Panc1 (cell line): ENCODE data around the gene TMTC1.

Experiments used
- CTCF ChIP-seq: fragments of 450-650 bp; IDR thresholded peaks from 2 replicates; pipeline ENCODE4 v1.5.1; 2017; ENCODE audit warnings: mild to moderate bottlenecking
- POLR2AphosphoS5 ChIP-seq: IDR thresholded peaks from 2 replicates; pipeline ENCODE4 v1.6.1; 2012; ENCODE audit warnings: mild to moderate bottlenecking, low read depth, low read length, moderate library complexity
- REST ChIP-seq, 2 experiments: IDR thresholded peaks; 2 replicates each; pipeline ENCODE4 v1.6.1; 2011 to 2012; ENCODE audit warnings: low read depth in 2 of 2, control low read depth in 1 of 2, low read length in 1 of 2, mild to moderate bottlenecking in 1 of 2, moderate library complexity in 1 of 2; ENCODE audit not compliant: insufficient read depth in 1 of 2
- SIN3A ChIP-seq: IDR thresholded peaks from 2 replicates; pipeline ENCODE4 v1.6.1; 2012; ENCODE audit warnings: low read depth, mild to moderate bottlenecking, low read length, moderate library complexity, borderline replicate concordance; ENCODE audit not compliant: insufficient read depth
- TCF7L2 ChIP-seq: IDR thresholded peaks from 2 replicates; pipeline ENCODE4 v1.6.1; 2011; ENCODE audit warnings: mild to moderate bottlenecking, low read depth, low read length, inconsistent platforms

- TF ChIP-seq SIN3A (no peak), CTCF (no peak), POLR2AphosphoS5 (no peak), TCF7L2 (no peak), REST (IDR thresholded peaks at IDR 0.05; ENCODE audit: insufficient read depth in 1 of 2, low read depth in 2 of 2, low read length in 1 of 2) (no peak)
These were observed 93.0 kb downstream of the TMTC1 start for GRCh38 chr12:29690728-29691127.
